ENCODE results near the gene CEP95. TPM values are rescaled to one million over a fixed set of nuclear protein-coding genes. Genes with fewer than 3 reads are reported as not detected.

Gene CEP95
- total RNA-seq, 1 experiment from 2014 or later: 57.2 TPM

GRCh38 chr17:64496348-64496785, 10.4 kb upstream of the CEP95 start:
- H3K27me3 Mint-ChIP-seq (ENCODE audit: insufficient read depth, unreplicated experiment): no peaks in the 10 kb centered on the region
- no peak for TF ChIP-seq CTCF (IDR thresholded peaks at IDR 0.05; ENCODE audit: unreplicated experiment)
- H3K9me3 Mint-ChIP-seq (ENCODE audit: unreplicated experiment): no peaks in the 10 kb centered on the region
- CTCF ChIA-PET: interaction anchor here (0.6 to 4.5 kb wide), 3 partner anchors 48 to 77 kb away, joined by 3 to 23 read pairs (median 5); no protein-coding TSS in a partner anchor
- peak overlapping the region; percentile 100 for H3K4me3 Mint-ChIP-seq (ENCODE audit: unreplicated experiment)
- DNase-seq (ENCODE audit: unreplicated experiment): no peak
- POLR2A ChIA-PET: interaction anchor here (0.6 to 5.2 kb wide), 17 partner anchors 8 to 658 kb away, joined by 3 to 225 read pairs (median 4); partner anchors contain the start of genes CEP95, DDX5 and MILR1
- BruUV-seq (replicated peaks): no TSS peak
- intact Hi-C loops (cut with micrococcal nuclease): loop anchor here (2.0 to 5.0 kb wide), 2 partner anchors 76 to 189 kb away; no protein-coding TSS in a partner anchor
- H3K4me1 Mint-ChIP-seq (ENCODE audit: insufficient read depth, unreplicated experiment): peaks cover 32% of the 10 kb centered on the region
- H3K27ac Mint-ChIP-seq (ENCODE audit: low read depth, unreplicated experiment): peak overlapping the region; percentile 98
- peaks cover 80% of the 10 kb centered on the region for H3K36me3 Mint-ChIP-seq (ENCODE audit: insufficient read depth, unreplicated experiment)

GRCh38 chr17:64496786-64497564, 9.8 kb upstream of the CEP95 start, which contains the start of gene POLG2:
Gene POLG2, minus strand, starts transcription at chr17:64497054. Its CDS starts 86 bp downstream, at chr17:64496968.
- Mint-ChIP-seq H3K4me1 (ENCODE audit: insufficient read depth, unreplicated experiment) (peaks cover 39% of the 10 kb centered on the region), H3K36me3 (ENCODE audit: insufficient read depth, unreplicated experiment) (peaks cover 80% of the 10 kb centered on the region), H3K27ac (ENCODE audit: low read depth, unreplicated experiment) (peak within 1 kb of the TSS; percentile 98), H3K4me3 (ENCODE audit: unreplicated experiment) (peak within 1 kb of the TSS; percentile 100), H3K9me3 (ENCODE audit: unreplicated experiment) (no peaks in the 10 kb centered on the region), H3K27me3 (ENCODE audit: insufficient read depth, unreplicated experiment) (no peaks in the 10 kb centered on the region)
- ChIA-PET CTCF (interaction anchor here (0.5 to 4.5 kb wide), 5 partner anchors 12 to 607 kb away, joined by 3 to 23 read pairs (median 3); no protein-coding TSS in a partner anchor), POLR2A (interaction anchor here (0.6 to 5.2 kb wide), 22 partner anchors 8 to 951 kb away, joined by 3 to 225 read pairs (median 4); partner anchors contain the start of genes CEP95, DDX5 and MILR1)
- TF ChIP-seq CTCF (IDR thresholded peaks at IDR 0.05; ENCODE audit: unreplicated experiment): peak; percentile 38
- intact Hi-C loops (cut with micrococcal nuclease): loop anchor here (1.0 to 5.0 kb wide), 3 partner anchors 8 to 190 kb away; no protein-coding TSS in a partner anchor
- peak; percentile 94 for DNase-seq (ENCODE audit: unreplicated experiment)
- BruUV-seq (replicated peaks): TSS peak; percentile 87

GRCh38 chr17:64497565-64498035, 9.2 kb upstream of the CEP95 start:
- DNase-seq (ENCODE audit: unreplicated experiment): no peak
- Mint-ChIP-seq H3K36me3 (ENCODE audit: insufficient read depth, unreplicated experiment) (peaks cover 80% of the 10 kb centered on the region), H3K27ac (ENCODE audit: low read depth, unreplicated experiment) (peak overlapping the region; percentile 98), H3K4me1 (ENCODE audit: insufficient read depth, unreplicated experiment) (peaks cover 45% of the 10 kb centered on the region), H3K4me3 (ENCODE audit: unreplicated experiment) (peak overlapping the region; percentile 100), H3K27me3 (ENCODE audit: insufficient read depth, unreplicated experiment) (no peaks in the 10 kb centered on the region), H3K9me3 (ENCODE audit: unreplicated experiment) (no peaks in the 10 kb centered on the region)
- POLR2A ChIA-PET: interaction anchor here (0.6 to 5.2 kb wide), 11 partner anchors 8 to 951 kb away, joined by 3 to 225 read pairs (median 4); partner anchors contain the start of genes CEP95 and DDX5
- CTCF ChIA-PET: interaction anchor here (0.5 to 4.5 kb wide), 4 partner anchors 12 to 606 kb away, joined by 3 to 23 read pairs (median 4); no protein-coding TSS in a partner anchor
- intact Hi-C loops (cut with micrococcal nuclease): loop anchor here (1.0 to 5.0 kb wide), 3 partner anchors 8 to 190 kb away; no protein-coding TSS in a partner anchor
- no peak for TF ChIP-seq CTCF (IDR thresholded peaks at IDR 0.05; ENCODE audit: unreplicated experiment)
- no TSS peak for BruUV-seq (replicated peaks)

Data from MCF 10A (cell line).